H9 (cell line): Measurements from ENCODE around the gene LPAR3. TPM values are rescaled to one million over a fixed set of nuclear protein-coding genes. Genes with fewer than 3 reads are reported as not detected.

Experiments used
- DNase-seq: peaks from one replicate; pipeline ENCODE4 v3.0.0-alpha.2; 2017
- H2AFZ ChIP-seq: one replicate; pipeline ENCODE4 v1.6.1; 2013; ENCODE audit warnings: mild to moderate bottlenecking, low read length, control low read depth, moderate library complexity
- H2AK5ac ChIP-seq: 2 replicates; pipeline ENCODE4 v1.6.1; 2013; ENCODE audit warnings: low read length, control low read depth, mixed read lengths; ENCODE audit not compliant: insufficient read length
- H2BK120ac ChIP-seq: one replicate; pipeline ENCODE4 v1.6.1; 2013; ENCODE audit warnings: low read depth, mild to moderate bottlenecking, low read length, control low read depth, inconsistent platforms; ENCODE audit not compliant: poor library complexity, severe bottlenecking
- H2BK12ac ChIP-seq: 2 replicates; pipeline ENCODE4 v1.6.1; 2013; ENCODE audit warnings: low read length, control low read depth, mixed read lengths, low read depth; ENCODE audit not compliant: insufficient read length
- H2BK15ac ChIP-seq: 2 replicates; pipeline ENCODE4 v1.6.1; 2013; ENCODE audit warnings: low read depth, low read length, control low read depth
- H2BK20ac ChIP-seq: one replicate; pipeline ENCODE4 v1.6.1; 2013; ENCODE audit warnings: low read depth, mild to moderate bottlenecking, low read length, control low read depth, inconsistent platforms; ENCODE audit not compliant: poor library complexity, severe bottlenecking
- H2BK5ac ChIP-seq: 2 replicates; pipeline ENCODE4 v1.6.1; 2013; ENCODE audit warnings: low read length, control low read depth, mixed read lengths; ENCODE audit not compliant: insufficient read length
- H3K14ac ChIP-seq: 2 replicates; pipeline ENCODE4 v1.6.1; 2013; ENCODE audit warnings: low read length, control low read depth; ENCODE audit not compliant: insufficient read depth
- H3K18ac ChIP-seq: 2 replicates; pipeline ENCODE4 v1.6.1; 2013; ENCODE audit warnings: low read depth, mild to moderate bottlenecking, mixed read lengths, low read length, control low read depth; ENCODE audit not compliant: insufficient read length
- H3K23ac ChIP-seq: 2 replicates; pipeline ENCODE4 v1.6.1; 2013; ENCODE audit warnings: low read length, control low read depth, mixed read lengths, low read depth; ENCODE audit not compliant: insufficient read length
- H3K23me2 ChIP-seq: 2 replicates; pipeline ENCODE4 v1.6.1; 2013; ENCODE audit warnings: low read depth, mild to moderate bottlenecking, mixed read lengths, low read length, control low read depth; ENCODE audit not compliant: insufficient read length, poor library complexity, severe bottlenecking
- H3K27ac ChIP-seq: 2 replicates; pipeline ENCODE4 v1.5.1; 2013; ENCODE audit warnings: low read length, control low read depth, mixed read lengths, low read depth; ENCODE audit not compliant: insufficient read length
- H3K27me3 ChIP-seq: 2 replicates; pipeline ENCODE4 v1.6.1; 2013; ENCODE audit warnings: low read length, control low read depth, inconsistent platforms; ENCODE audit not compliant: insufficient read depth
- H3K4ac ChIP-seq: 2 replicates; pipeline ENCODE4 v1.6.1; 2013; ENCODE audit warnings: low read depth, mild to moderate bottlenecking, control low read depth, inconsistent platforms, low read length, moderate library complexity
- H3K4me1 ChIP-seq: 2 replicates; pipeline ENCODE4 v1.6.1; 2013; ENCODE audit warnings: low read length, control low read depth, inconsistent platforms; ENCODE audit not compliant: insufficient read depth
- H3K4me2 ChIP-seq: 2 replicates; pipeline ENCODE4 v1.6.1; 2013; ENCODE audit warnings: low read length, control low read depth, mixed read lengths; ENCODE audit not compliant: insufficient read length, insufficient read depth
- H3K56ac ChIP-seq: 2 replicates; pipeline ENCODE4 v1.6.1; 2013; ENCODE audit warnings: low read depth, mild to moderate bottlenecking, mixed read lengths, low read length, control low read depth; ENCODE audit not compliant: insufficient read length
- H3K79me1 ChIP-seq: 2 replicates; pipeline ENCODE4 v1.6.1; 2013; ENCODE audit warnings: low read depth, mild to moderate bottlenecking, moderate library complexity, low read length, control low read depth, inconsistent platforms; ENCODE audit not compliant: insufficient read depth, poor library complexity, severe bottlenecking
- H3K79me2 ChIP-seq: 2 replicates; pipeline ENCODE4 v1.6.1; 2013; ENCODE audit warnings: low read length, control low read depth, inconsistent platforms; ENCODE audit not compliant: insufficient read depth
- H3K9ac ChIP-seq: 2 replicates; pipeline ENCODE4 v1.6.1; 2013; ENCODE audit warnings: low read length, control low read depth, mixed read lengths; ENCODE audit not compliant: insufficient read length; ENCODE audit errors: extremely low read depth
- H3K9me3 ChIP-seq: one replicate; pipeline ENCODE4 v1.6.1; 2013; ENCODE audit warnings: low read depth, low read length, inconsistent platforms; ENCODE audit not compliant: control insufficient read depth
- H3T11ph ChIP-seq: one replicate; pipeline ENCODE4 v1.6.1; 2013; ENCODE audit warnings: mild to moderate bottlenecking, low read length, control low read depth, inconsistent platforms
- H4K20me1 ChIP-seq: one replicate; pipeline ENCODE4 v1.6.1; 2013; ENCODE audit not compliant: control insufficient read depth, insufficient read length, insufficient read depth
- H4K5ac ChIP-seq: 2 replicates; pipeline ENCODE4 v1.6.1; 2013; ENCODE audit warnings: low read depth, mild to moderate bottlenecking, mixed read lengths, low read length, control low read depth; ENCODE audit not compliant: insufficient read length
- H4K8ac ChIP-seq: replicated peaks from 2 replicates; pipeline ENCODE4 v1.6.1; 2013; ENCODE audit warnings: low read length, control low read depth, mixed read lengths, low read depth; ENCODE audit not compliant: insufficient read length
- H4K91ac ChIP-seq: 2 replicates; pipeline ENCODE4 v1.6.1; 2013; ENCODE audit warnings: low read depth, mild to moderate bottlenecking, moderate library complexity, mixed read lengths, low read length, control low read depth; ENCODE audit not compliant: insufficient read length
- H3K27ac Mint-ChIP-seq, 3 experiments: 2 replicates in 2 of 3; 3 replicates in 1 of 3; pipeline ENCODE4 v1.8.0; 2020 to 2021; ENCODE audit warnings: mixed read lengths in 3 of 3, mild to moderate bottlenecking in 1 of 3, moderate library complexity in 1 of 3
- H3K27me3 Mint-ChIP-seq: 2 replicates; pipeline ENCODE4 v1.8.0; 2021; ENCODE audit warnings: low read depth, mild to moderate bottlenecking, moderate library complexity, mixed read lengths
- H3K36me3 Mint-ChIP-seq, 3 experiments: 2 replicates in 2 of 3; 3 replicates in 1 of 3; pipeline ENCODE4 v1.8.0; 2020 to 2021; ENCODE audit warnings: low read depth in 3 of 3, mixed read lengths in 3 of 3; ENCODE audit not compliant: insufficient read depth in 1 of 3
- H3K4me1 Mint-ChIP-seq, 2 experiments: 2 replicates each; pipeline ENCODE4 v1.8.0; 2020; ENCODE audit warnings: mixed read lengths in 2 of 2
- H3K4me3 Mint-ChIP-seq, 2 experiments: 2 replicates in 1 of 2; 3 replicates in 1 of 2; pipeline ENCODE4 v1.8.0; 2020 to 2021; ENCODE audit warnings: mild to moderate bottlenecking in 2 of 2, mixed read lengths in 2 of 2, moderate library complexity in 1 of 2
- H3K9me3 Mint-ChIP-seq, 2 experiments: 2 replicates in 1 of 2; 3 replicates in 1 of 2; pipeline ENCODE4 v1.8.0; 2020; ENCODE audit warnings: mild to moderate bottlenecking in 2 of 2, mixed read lengths in 2 of 2, moderate library complexity in 1 of 2
- WGBS: extraction: QIAGEN DNeasy Blood & Tissue Kit; methylation state at CpG from one replicate; pipeline ENCODE4 v1.1.7; 2013; ENCODE audit warnings: missing lambda C conversion rate, low lambda C conversion rate, mixed read lengths; ENCODE audit not compliant: insufficient read length; ENCODE audit errors: extremely low coverage; 5-methylcytosine and 5-hydroxymethylcytosine counted together
- total RNA-seq: library from RNA; stranded (reverse); gene quantifications from 2 replicates; pipeline ENCODE4 v1.2.1, GENCODE V29; 2021
- TF ChIP-seq, protein P1 (sequence below): fragments of 200-600 bp; sonication (generic); conservative IDR thresholded peaks from 3 replicates; pipeline ENCODE4 v1.8.0; 2021; ENCODE audit warnings: antibody characterized with exemption, mild to moderate bottlenecking

Gene LPAR3
- total RNA-seq, 1 experiment from 2014 or later: 3.0 TPM

DNA sequence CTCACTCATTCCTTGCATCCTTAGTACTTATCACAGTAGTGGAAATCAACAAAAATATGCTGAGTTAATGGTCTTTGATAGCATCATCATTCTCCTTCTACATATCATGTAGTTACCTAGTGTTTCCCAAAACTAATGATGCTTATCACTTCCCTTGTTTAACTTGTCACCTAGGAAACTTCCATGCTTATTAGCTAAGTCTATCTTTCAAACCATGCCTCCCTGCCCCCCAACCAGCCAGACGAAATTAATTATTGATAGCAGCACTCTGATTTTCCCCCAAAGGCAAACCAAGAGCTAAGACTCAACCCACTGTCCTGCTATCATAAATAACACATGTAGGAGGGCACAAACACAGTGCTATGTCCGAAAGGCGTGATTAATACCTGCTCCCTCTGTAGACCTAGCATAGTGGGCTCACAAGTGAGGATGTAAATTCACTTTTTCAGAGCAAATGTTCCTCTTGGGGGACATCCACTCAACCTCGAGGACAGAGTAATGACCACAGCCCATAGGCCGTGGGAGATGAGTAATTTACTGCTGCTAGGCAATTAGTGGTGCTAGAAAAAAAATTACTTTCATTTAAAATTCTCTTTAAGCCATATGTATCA is 25.8 kb upstream of the LPAR3 start:
- Histone ChIP-seq H3K14ac (no peak overlapping the region), H3K23me2 (no peaks in the 10 kb centered on the region), H3K27me3 (no peaks in the 10 kb centered on the region), H3K56ac (no peak overlapping the region), H2BK5ac (no peak overlapping the region), H3K9ac (no peak overlapping the region), H2BK12ac (no peak overlapping the region), H3K9me3 (no peaks in the 10 kb centered on the region), H3K4me2 (no peak overlapping the region), H4K8ac (no peak overlapping the region), H2AFZ (no peak overlapping the region), H3K4me1 (no peaks in the 10 kb centered on the region), H3K79me2 (no peaks in the 10 kb centered on the region), H2BK15ac (no peak overlapping the region), H3K23ac (no peak overlapping the region), H3K79me1 (no peaks in the 10 kb centered on the region), H3K4ac (no peak overlapping the region), H2BK20ac (no peak overlapping the region), H4K91ac (no peak overlapping the region), H4K20me1 (no peaks in the 10 kb centered on the region), H2BK120ac (no peak overlapping the region), H4K5ac (no peak overlapping the region), H3K27ac (no peak overlapping the region), H3T11ph (no peak overlapping the region), H2AK5ac (no peak overlapping the region), H3K18ac (no peak overlapping the region)
- no peaks in the 10 kb centered on the region for H3K9me3 Mint-ChIP-seq
- H3K27ac Mint-ChIP-seq: no peak overlapping the region
- H3K4me3 Mint-ChIP-seq: no peak overlapping the region
- H3K4me1 Mint-ChIP-seq: no peaks in the 10 kb centered on the region; a peak in 1 of 4 replicates
- TF ChIP-seq, protein P1, sequence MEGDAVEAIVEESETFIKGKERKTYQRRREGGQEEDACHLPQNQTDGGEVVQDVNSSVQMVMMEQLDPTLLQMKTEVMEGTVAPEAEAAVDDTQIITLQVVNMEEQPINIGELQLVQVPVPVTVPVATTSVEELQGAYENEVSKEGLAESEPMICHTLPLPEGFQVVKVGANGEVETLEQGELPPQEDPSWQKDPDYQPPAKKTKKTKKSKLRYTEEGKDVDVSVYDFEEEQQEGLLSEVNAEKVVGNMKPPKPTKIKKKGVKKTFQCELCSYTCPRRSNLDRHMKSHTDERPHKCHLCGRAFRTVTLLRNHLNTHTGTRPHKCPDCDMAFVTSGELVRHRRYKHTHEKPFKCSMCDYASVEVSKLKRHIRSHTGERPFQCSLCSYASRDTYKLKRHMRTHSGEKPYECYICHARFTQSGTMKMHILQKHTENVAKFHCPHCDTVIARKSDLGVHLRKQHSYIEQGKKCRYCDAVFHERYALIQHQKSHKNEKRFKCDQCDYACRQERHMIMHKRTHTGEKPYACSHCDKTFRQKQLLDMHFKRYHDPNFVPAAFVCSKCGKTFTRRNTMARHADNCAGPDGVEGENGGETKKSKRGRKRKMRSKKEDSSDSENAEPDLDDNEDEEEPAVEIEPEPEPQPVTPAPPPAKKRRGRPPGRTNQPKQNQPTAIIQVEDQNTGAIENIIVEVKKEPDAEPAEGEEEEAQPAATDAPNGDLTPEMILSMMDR: no peak
- no CpG with 5 or more reads among the region's 5 CpGs for WGBS
- H3K36me3 Mint-ChIP-seq: no peaks in the 10 kb centered on the region
- DNase-seq: no peak
- peaks cover 3% of the 10 kb centered on the region; the same call in 1 of the 2 replicates for H3K27me3 Mint-ChIP-seq
